ENCODE data around the gene GTPBP8.

GRCh38 chr3:113034011-113034410 lies 43.2 kb downstream of the GTPBP8 start:
- TF ChIP-seq CTCF (IDR thresholded peaks at IDR 0.05; ENCODE audit: insufficient read depth, low read depth, low read length) (no peak), EZH2 (IDR thresholded peaks at IDR 0.05; ENCODE audit: insufficient read depth, low read length) (no peak)

Measured in astrocyte (in vitro differentiated cells and primary cell).